GM12891 (cell line): ENCODE measurements around the gene ALK.

ENCODE experiments used
- POLR2A ChIP-seq: IDR thresholded peaks from 2 replicates; pipeline ENCODE4 v1.6.1; 2011; ENCODE audit warnings: low read depth, low read length, control low read depth
- POLR2AphosphoS5 ChIP-seq: IDR thresholded peaks from 2 replicates; pipeline ENCODE4 v1.6.1; 2011; ENCODE audit warnings: low read depth, low read length, control low read depth

DNA sequence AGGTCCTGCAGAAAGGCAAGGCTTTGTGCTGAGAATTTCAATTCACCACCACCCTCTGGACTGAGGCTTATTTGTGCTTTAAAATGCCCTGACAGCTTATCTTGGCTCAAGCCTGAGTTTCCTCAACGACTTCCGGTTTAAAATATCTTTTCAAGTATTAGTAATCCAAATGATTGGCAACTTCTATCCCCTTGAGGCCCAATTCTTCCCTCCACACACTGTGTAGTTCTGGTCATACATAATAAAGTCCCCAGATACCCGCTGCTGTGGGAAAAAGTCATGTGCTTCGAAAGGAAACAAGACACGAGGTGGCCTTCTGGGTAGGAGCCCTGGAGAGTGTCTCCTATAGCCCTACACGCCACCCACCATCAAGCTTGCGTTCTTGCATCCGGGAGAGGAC lies 393.4 kb downstream of the ALK start:
- TF ChIP-seq POLR2AphosphoS5 (no peak), POLR2A (no peak)
